Right lobe of liver (tissue), 6 donors: ENCODE data around the gene CDK17. TPM values are rescaled to one million over a fixed set of nuclear protein-coding genes. Genes with fewer than 3 reads are reported as not detected.
"Not testable (repeated sequence)": the region's sequence is repeated elsewhere in the genome, so short reads cannot be mapped to it uniquely, and the experiment has no call there.

Source experiments
- ATAC-seq, 4 donors: fragments of 200-7000 bp; cut with Tn5 transposase; one replicate each; pipeline ENCODE4 v1.9.1; 2020; ENCODE audit warnings: mild to moderate bottlenecking in 4 of 4, moderate library complexity in 4 of 4
- DNase-seq, 3 donors: peaks; one replicate each; pipeline ENCODE4 v3.0.0-alpha.2; 2020
- H3K27ac ChIP-seq, 3 donors: fragments of 200-600 bp; one replicate each; pipeline ENCODE4 v1.8.0; 2022
- H3K27me3 ChIP-seq, 2 donors: fragments of 200-600 bp; one replicate each; pipeline ENCODE4 v1.8.0; 2022
- H3K36me3 ChIP-seq, 4 donors: fragments of 200-600 bp; sonication (generic) in 1 of 4; one replicate each; pipeline versions ENCODE4 v1.5.1 to v1.8.0; 2017 to 2022; ENCODE audit warnings: control low read depth in 1 of 4
- H3K4me1 ChIP-seq, 4 donors: fragments of 200-600 bp; sonication (generic) in 1 of 4; one replicate each; pipeline versions ENCODE4 v1.5.1 to v1.8.0; 2017 to 2022; ENCODE audit warnings: control low read depth in 1 of 4
- H3K4me3 ChIP-seq, 3 donors: fragments of 200-600 bp; one replicate each; pipeline ENCODE4 v1.8.0; 2022
- H3K9me3 ChIP-seq, 4 donors: fragments of 200-600 bp; sonication (generic) in 1 of 4; one replicate each; pipeline versions ENCODE4 v1.5.1 to v1.8.0; 2017 to 2022; ENCODE audit warnings: control low read depth in 1 of 4
- POLR2A ChIP-seq: fragments of 450-650 bp; IDR thresholded peaks from one replicate; pipeline ENCODE4 v1.6.1; 2017; ENCODE audit warnings: antibody characterized with exemption, mild to moderate bottlenecking
- WGBS: methylation state at CpG from one replicate; pipeline ENCODE4 v1.1.6; 2018; ENCODE audit warnings: low coverage, low lambda C conversion rate; ENCODE audit not compliant: insufficient coverage; ENCODE audit errors: missing lambda C conversion rate; 5-methylcytosine and 5-hydroxymethylcytosine counted together
- intact Hi-C, 2 donors: fragments of 100-400 bp; cut with DNase I; formaldehyde crosslinking; loops; one replicate each; pipeline versions ENCODE4 v1.11.2 to v1.14.1; 2022
- total RNA-seq, 6 experiments: library from RNA; depleted of rRNA in 2 of 6; stranded (reverse); fragments of >200 nt in 2 of 6; fragmentation: NEBNext Ultra II Directional in 3 of 6; extraction: Animal tissue kit (Norgen Biotek cat#: 25700) in 3 of 6; gene quantifications; one replicate each; pipeline versions ENCODE4 v1.1.0 to v1.2.4, GENCODE V29; 2016 to 2023
- TF ChIP-seq, protein P1 (sequence below), 4 donors: fragments of 200-600 bp in 3 of 4; fragments of 450-650 bp in 1 of 4; IDR thresholded peaks; one replicate each; pipeline versions ENCODE4 v1.5.1 to v1.8.0; 2016 to 2022; ENCODE audit warnings: antibody characterized with exemption in 4 of 4, mild to moderate bottlenecking in 2 of 4
- donor health status: DM: no; HTN: yes; CAD: no.
- donor health status: DM: no; HTN: no; CAD: no.
- donor health status: DM: no; HTN: no; CAD: no.
- donor health status: DM: no; HTN: yes; CAD: no.
- donor health status: DM: no; HTN: yes; CAD: no.

Gene CDK17
- total RNA-seq, 6 experiments from 2014 or later: 8.9 to 16.1 (median 13.7) TPM

DNA sequence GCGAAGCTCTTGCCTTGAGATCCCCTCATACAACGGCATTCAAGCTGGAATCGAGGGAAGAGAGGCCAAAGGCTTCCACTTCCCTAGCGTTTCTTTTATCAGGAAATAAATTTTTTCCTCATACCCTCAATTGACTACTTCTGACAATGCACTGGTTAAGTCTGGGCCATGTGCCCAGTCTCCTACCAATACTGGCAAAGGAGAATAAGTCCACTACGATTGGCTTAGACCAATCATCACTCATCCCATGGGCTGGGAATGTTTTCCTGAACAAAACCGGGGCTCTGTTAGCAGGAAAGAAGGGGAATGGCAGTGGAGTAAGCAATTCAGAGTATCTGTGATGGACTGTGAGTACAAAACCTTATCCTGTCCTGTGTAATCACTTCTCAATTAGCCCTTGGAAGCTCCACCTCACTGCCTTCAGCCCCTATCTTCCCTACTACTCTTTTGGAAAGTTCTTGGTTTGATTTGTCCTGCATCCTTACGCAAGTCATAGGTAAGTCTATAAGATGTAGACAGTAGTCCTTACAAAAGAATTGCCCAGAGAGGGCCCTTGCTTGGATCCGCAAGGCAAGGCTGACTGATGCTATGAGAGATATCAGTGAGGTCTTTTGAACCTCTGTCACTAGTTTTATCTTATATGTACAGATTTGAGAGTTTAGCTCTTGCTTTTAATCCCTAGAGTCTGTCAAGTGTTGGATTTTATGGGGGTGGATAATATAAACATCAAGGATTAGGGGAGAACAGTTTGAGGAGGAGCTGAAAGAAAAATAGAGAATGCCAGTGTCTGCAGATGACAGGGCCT is 36.3 kb upstream of the CDK17 start:
- no peak overlapping the region for H3K27ac ChIP-seq
- H3K36me3 ChIP-seq: no peaks in the 10 kb centered on the region
- 68% methylated on average over 8 of the region's 8 CpGs for WGBS
- H3K4me3 ChIP-seq: no peak overlapping the region
- ATAC-seq (no peak), DNase-seq (no peak)
- H3K9me3 ChIP-seq: no peaks in the 10 kb centered on the region
- TF ChIP-seq, protein P1, sequence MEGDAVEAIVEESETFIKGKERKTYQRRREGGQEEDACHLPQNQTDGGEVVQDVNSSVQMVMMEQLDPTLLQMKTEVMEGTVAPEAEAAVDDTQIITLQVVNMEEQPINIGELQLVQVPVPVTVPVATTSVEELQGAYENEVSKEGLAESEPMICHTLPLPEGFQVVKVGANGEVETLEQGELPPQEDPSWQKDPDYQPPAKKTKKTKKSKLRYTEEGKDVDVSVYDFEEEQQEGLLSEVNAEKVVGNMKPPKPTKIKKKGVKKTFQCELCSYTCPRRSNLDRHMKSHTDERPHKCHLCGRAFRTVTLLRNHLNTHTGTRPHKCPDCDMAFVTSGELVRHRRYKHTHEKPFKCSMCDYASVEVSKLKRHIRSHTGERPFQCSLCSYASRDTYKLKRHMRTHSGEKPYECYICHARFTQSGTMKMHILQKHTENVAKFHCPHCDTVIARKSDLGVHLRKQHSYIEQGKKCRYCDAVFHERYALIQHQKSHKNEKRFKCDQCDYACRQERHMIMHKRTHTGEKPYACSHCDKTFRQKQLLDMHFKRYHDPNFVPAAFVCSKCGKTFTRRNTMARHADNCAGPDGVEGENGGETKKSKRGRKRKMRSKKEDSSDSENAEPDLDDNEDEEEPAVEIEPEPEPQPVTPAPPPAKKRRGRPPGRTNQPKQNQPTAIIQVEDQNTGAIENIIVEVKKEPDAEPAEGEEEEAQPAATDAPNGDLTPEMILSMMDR (IDR thresholded peaks at IDR 0.05): no peak
- TF ChIP-seq POLR2A: no peak
- no peaks in the 10 kb centered on the region for H3K27me3 ChIP-seq
- H3K4me1 ChIP-seq: no peaks in the 10 kb centered on the region
- intact Hi-C loops: no loop called here

DNA sequence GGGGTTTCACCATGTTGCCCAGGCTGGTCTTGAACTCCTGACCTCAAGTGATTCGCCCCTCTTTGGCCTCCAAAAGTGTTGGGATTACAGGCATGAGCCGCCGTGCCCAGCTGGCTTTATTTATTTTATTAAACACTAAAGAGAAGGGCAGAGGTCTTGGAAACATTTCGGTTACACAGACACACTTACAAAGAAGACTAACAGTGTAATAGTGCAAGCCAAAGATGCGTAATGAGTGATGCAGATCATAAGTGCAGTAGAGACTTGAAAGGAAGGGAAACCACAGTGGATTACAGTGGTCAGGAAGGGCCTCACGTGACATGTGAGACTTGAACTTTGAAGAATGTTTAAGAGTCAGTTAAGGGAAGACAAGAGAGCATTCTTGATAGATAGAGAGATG is 33.9 kb upstream of the CDK17 start:
- intact Hi-C loops: no loop called here
- Histone ChIP-seq H3K27me3 (no peaks in the 10 kb centered on the region), H3K27ac (no peak overlapping the region), H3K36me3 (no peaks in the 10 kb centered on the region), H3K4me3 (no peak overlapping the region), H3K9me3 (no peaks in the 10 kb centered on the region), H3K4me1 (no peaks in the 10 kb centered on the region)
- TF ChIP-seq POLR2A: no peak
- TF ChIP-seq, protein P1 (IDR thresholded peaks at IDR 0.05): no peak
- 41% methylated on average over 6 of the region's 6 CpGs for WGBS
- DNase-seq (no peak), ATAC-seq (peak in 3 of 4 donors; percentile 35 to 56 (median 38))

DNA sequence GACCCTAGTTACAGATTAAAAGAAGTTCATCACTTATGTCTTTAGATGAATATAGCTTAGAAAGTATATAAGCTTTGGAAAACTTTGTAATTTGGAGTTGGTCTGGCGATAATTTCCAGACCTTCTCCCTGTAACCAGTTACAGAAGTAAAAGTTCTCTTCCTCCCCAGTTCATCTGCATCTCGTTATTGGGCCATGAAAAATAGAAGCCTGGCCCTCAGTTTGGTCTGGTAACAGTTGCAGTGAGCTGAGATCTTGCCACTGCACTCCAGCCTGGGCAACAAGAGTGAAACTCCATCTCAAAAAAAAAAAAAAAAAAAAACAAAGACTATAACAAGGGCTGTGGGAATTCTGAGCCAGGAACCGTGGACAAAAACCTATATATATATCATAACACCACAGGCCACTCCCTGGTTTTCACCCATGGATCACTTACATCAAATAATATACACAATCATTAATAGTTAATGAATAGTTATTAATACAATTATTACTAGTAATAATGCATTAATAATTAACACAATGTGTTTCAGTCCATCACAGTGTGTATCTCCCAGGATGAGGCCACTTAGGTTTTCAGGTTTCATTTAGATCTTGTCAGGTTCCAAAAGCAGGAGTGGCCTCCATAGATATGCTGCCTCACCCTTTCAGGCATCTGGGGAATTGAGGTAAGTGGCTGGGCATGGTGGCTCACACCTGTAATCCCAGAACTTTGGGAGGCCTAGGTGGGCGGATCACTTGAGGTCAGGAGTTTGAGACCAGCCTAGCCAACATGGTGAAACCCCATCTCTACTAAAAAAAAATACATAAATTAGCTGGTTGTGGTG is 32.5 kb upstream of the CDK17 start:
- intact Hi-C loops, H3K4me3 ChIP-seq, H3K27me3 ChIP-seq, ATAC-seq, H3K9me3 ChIP-seq, H3K36me3 ChIP-seq, H3K27ac ChIP-seq, DNase-seq, H3K4me1 ChIP-seq: not testable (repeated sequence)
- 69% methylated on average over 3 of the region's 4 CpGs for WGBS

DNA sequence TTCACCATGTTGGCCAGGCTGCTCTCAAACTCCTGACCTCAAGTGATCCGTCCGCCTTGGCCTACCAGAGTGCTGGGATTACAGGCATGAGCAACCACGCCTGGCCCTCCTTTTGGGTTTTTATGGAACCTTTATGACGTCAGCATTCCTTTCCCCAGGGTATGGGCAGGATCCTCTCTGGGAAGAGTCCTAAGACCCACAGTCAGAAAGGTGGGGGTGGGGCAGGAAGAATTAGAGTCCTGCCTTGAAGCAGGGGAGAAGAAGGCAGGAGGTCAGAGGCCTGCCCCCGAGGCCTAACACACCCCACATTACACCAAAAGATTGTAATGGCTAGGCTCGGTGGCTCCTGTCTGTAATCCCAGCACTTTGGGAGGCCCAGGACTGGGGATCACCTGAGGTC is 30.8 kb upstream of the CDK17 start:
- 69% methylated on average over 2 of the region's 6 CpGs for WGBS

More for the DNA sequence above, 30.8 kb upstream of the CDK17 start:
- Histone ChIP-seq H3K36me3 (no peaks in the 10 kb centered on the region), H3K9me3 (no peaks in the 10 kb centered on the region), H3K4me1 (no peaks in the 10 kb centered on the region), H3K4me3 (no peak overlapping the region), H3K27ac (no peak overlapping the region), H3K27me3 (no peaks in the 10 kb centered on the region)
- no peak for ATAC-seq
- intact Hi-C loops: no loop called here
- no peak for DNase-seq
- no peak for TF ChIP-seq POLR2A
- TF ChIP-seq, protein P1 (IDR thresholded peaks at IDR 0.05): no peak
